ENCODE data around the gene ZMYND8.
"Not testable (repeated sequence)": the region's sequence is repeated elsewhere in the genome, so short reads cannot be mapped to it uniquely, and the experiment has no call there.

ZMYND8 gene

DNA sequence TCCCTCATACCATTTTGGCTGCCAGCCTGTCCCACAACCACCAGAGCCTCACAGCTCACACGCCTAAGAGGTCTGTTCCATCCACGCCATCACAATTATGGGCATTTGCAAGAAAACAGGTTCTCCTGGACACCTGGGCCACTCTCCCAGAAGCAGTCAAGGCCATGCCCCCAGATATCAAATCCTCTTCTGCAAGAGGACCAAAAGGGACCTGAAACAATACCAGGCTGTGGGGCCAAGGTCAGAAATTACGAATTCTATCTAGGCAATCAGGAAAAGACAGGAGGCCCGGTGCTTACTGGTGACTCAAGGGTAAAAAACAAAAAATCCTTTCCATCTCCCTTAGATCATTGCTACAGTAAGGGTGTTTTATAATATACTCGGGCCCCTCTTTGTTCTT is 69.8 kb downstream of the ZMYND8 start:
- no peak for DNase-seq (ENCODE audit: low read depth, low spot score)

GRCh38 chr20:47285189-47285588 is 71.3 kb downstream of the ZMYND8 start:
- no peak for DNase-seq (ENCODE audit: low read depth, low spot score)

DNA sequence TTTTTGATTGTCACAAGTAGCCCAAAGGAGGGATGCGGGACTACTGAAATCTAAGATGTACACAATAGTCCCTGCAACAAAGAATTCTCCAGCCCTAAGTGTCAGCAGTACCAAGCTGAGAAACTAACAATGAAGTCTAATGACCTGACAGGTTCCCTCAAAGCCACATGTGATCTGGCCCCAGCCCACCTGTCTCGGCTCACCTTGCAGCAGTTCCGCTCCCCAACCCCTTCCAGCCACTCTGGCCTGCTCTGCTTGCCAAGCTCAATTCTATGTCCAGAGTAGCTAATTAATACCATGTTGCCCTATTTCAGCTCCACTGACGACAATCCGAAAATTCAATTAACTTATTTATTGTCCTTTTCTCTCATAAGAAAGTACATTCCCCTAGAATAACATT is 72.1 kb downstream of the ZMYND8 start:
- DNase-seq (ENCODE audit: low read depth, low spot score): no peak

DNA sequence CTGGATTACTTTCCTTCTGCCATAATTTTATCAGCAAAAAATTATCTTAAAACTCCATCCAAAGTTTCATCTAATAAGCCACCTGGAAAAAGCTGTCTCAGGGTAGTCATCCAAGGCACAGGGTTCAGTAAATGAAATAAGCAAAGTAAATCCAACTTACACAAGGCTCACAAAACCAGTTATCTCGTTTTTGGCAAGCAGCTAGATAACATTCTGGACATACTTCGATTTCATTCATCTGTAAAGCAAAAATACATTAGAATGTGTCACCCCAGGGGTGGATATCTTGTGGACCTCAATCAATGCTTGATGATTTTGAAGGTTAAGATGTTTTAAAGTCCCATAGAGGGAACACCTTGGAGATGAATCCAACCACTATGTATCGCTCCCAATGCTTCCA is 73.1 kb downstream of the ZMYND8 start:
- DNase-seq (ENCODE audit: low read depth, low spot score): no peak

DNA sequence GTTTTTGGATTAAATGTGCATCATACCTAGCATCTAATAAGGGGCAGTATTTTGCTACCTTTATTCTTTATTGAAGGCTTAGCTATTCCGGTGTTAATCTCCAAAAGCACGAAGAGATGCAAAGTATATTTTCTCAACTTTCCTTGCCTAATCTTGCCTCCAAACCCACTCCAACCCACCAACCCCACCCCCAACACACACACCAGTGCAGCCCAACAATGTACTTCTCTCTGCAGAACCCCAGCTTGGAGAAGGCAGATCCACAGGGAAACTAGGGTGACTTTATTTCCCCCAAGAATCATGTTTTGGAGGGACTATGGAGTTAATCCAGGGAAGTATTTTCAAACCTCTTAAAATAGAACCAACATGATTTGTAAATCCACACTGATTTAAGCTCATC is 73.6 kb downstream of the ZMYND8 start:
- no peak for DNase-seq (ENCODE audit: low read depth, low spot score)

- no peak for DNase-seq (ENCODE audit: low read depth, low spot score)
Measured at GRCh38 chr20:47281376-47281775, 75.1 kb downstream of the ZMYND8 start.

DNA sequence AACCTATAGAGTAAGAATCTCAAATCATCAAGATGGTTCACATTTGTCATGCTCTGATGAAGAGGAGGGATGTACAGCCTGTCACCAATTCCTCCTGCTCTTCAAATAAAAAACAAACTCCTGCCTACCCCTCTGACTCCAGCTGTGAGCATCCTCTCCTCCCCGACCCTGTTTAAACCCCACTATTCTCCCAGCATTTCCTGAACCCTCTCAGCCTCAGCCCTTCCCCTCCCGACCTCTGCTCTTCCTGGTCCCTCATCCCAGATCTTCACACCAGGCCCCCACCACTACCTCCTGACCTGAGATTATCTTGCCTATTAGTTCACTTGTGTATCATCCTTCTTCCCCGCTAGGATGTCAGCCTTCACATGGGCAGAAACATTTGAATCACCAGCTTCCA is 75.8 kb downstream of the ZMYND8 start:
- no peak for DNase-seq (ENCODE audit: low read depth, low spot score)

GRCh38 chr20:47280228-47280627 is 76.3 kb downstream of the ZMYND8 start:
- no peak for DNase-seq (ENCODE audit: low read depth, low spot score)

DNA sequence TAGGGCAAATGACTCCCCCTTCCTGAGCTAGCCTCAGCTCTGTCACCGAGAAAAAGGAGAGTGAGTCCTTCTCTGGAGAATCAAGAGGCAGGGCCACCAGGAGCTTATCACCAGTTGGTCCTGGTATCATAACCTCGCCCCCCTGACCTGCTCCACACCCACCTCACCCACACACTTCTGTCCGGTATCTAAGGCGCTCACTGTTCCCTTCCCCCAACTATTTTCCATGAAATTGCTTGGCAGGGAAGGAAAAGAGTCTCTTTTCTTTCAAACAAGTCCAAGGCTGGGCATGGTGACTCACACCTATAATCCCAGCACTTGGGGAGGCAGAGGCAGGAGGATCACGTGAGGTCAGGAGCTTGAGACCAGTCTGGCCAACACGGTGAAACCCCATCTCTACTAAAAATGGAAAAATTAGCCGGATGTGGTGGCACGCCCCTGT is 77.6 kb downstream of the ZMYND8 start:
- no peak for DNase-seq (ENCODE audit: low read depth, low spot score)

DNA sequence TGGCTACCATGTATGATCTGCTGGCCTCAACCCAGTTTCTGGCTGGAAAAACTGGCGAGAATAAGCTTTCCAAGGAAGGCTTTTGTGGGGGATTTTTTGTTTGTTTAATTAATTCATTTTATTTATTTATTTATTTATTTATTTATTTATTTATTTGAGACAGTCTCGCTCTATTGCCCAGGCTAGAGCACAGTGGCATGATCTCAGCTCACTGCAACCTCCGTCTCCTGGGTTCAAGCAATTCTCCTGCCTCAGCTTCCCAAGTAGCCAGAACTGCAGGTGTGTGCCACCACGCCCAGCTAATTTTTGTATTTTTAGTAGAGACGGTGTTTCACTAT is 79.0 kb downstream of the ZMYND8 start:
- not testable (repeated sequence) for DNase-seq (ENCODE audit: low read depth, low spot score)

GRCh38 chr20:47276851-47277534 is 79.5 kb downstream of the ZMYND8 start:
- no peak for DNase-seq (ENCODE audit: low read depth, low spot score)

- DNase-seq (ENCODE audit: low read depth, low spot score): no peak
Measured at GRCh38 chr20:47276251-47276650, 80.2 kb downstream of the ZMYND8 start.

GRCh38 chr20:47275548-47275947 is 81.0 kb downstream of the ZMYND8 start:
- no peak for DNase-seq (ENCODE audit: low read depth, low spot score)

DNA sequence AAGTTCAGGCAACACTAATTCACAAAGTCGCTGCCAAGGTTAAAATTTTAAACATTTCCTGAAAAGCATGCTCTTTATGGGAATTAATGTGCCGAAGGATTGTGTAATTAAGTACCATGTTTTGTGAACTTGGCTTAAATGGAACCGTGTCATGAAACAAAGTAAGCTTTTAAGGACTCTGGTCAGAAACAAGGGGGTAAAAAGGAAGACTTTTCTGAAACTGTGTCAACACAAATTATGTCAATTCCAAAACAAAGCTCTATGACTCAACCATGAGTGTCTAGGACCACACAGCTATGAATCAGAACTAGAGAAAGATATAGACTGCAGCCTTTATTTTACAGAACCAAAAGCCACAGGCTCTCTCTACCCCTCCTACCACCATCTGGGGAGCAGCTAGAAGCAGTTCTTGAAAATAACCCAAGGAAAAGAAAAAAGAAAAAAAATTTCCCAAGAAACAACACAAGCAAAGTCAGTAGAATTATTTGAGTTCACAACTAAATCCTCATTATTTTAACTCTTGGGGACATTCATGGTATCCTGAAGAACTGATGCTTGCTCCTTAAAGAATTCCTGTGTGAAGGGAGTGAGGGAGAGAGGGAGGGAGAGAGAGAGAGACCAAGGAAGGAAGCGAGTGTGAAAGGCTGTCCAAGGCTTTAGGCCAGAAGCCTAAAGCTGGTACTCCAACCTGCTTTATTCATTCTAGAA is 81.9 kb downstream of the ZMYND8 start:
- no peak for DNase-seq (ENCODE audit: low read depth, low spot score)

DNA sequence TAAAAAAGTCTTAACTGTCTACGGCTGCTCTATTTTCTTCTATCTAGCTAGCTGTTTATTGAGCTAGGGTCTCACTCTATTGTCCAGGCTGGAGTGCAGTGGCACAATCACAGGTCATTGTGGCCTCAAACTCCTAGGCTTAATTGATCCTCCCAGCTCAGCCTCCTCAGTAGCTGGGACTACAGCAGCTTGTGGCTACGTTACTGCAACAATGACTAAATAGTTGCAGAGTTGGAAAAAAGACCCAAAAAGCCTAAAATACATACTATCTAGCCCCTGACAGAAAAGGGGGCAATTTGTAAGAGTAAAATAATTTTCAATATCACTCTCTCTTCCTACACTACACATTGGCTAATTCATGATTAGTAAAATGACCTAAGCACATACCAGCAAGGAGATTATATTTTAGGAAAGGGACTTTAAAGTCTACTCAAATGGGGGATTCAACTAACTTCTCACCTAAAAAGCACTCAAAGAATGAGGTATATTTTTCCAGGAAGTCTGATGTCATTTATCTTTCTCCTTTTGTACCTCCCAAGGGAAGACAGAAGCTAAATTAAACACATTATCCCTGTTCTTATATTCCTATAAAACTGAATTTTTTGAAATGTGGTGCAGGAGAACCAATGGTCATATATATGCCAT is 82.8 kb downstream of the ZMYND8 start:
- no peak for DNase-seq (ENCODE audit: low read depth, low spot score)

GRCh38 chr20:47272893-47273590 is 83.5 kb downstream of the ZMYND8 start:
- DNase-seq (ENCODE audit: low read depth, low spot score): peak; percentile 22

DNA sequence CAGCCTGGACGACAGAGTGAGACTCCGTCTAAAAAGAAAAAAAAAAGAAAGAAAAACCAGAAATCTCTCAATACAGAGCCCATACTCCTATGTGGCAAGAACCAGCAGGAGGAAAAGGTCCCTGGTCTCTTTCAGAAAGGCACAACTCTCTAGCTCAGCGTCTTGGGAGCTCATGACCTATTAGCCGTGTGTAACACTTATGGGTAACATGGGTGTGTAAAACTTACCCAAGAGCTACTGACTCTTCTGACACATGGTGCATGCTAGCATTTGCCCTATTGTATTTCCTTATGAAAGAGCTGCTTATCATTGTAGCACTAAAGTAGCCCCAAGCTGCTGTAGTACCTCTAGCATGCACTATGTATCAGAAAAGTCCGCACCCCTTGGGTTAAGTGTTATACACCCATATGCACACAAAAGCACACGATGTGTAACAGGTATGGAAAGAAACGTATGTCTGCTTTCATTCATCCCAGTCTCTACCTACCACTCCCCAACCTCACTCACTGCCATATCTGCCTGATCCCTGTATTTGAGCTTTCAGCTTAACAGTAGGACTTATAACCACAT is 85.4 kb downstream of the ZMYND8 start:
- no peak for DNase-seq (ENCODE audit: low read depth, low spot score)

DNA sequence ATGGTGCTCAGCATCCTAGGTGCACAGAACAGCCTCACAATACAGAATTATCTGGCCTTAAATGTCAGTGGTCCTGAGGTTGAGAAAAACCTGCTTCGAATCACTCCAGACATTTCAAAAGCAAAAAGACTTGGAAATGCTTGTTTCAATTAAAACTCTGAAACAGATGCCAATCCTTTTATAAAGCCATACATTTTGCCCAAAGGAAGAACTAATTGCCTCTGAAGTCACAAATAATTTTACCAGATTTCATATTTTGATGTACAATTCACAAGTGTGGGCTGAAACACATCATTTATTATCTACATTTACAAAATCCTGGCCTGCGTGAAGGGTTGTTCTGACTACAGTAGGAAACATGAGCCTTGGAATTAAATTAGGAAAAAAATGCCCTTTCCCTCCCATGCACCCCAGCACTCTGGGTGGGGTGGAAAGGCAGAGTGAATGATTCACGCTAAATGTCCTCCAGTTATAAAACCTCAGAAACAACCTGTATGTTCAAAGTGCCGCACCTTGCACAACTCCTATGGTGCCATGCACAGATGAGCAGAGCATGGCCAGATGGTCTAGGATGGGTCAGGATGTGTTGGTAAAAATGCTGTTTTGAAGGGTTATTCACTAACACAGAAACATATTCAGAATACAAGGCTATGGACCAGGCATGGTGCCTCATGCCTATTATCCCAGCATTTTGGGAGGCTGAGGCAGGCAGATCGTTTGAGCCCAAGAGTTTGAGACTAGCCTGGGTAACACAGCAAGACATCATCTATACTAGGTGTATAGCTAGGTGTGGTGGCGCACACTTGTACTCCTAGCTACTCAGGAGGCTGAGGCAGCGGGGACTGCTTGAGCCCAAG is 87.0 kb downstream of the ZMYND8 start:
- no peak for DNase-seq (ENCODE audit: low read depth, low spot score)

DNA sequence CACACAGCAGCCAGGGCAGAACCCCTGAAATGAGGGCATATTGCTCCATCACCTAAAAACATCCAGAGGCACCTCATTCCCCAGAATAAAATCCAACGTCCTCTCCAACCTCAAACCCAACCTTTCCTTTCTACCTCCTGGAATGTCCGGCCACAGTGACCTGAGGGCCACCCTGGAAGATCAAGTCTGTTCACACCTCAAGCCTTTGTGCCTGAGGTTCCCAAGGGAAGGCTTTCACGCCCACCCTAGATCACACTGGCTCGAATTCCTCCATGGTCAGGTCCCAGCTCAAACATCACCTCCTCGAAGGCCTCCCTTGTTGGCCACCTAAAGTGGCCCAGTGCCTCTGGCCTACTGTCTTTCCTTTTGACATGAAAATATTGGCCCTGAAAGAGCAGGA is 88.9 kb downstream of the ZMYND8 start:
- no peak for DNase-seq (ENCODE audit: low read depth, low spot score)

GRCh38 chr20:47266847-47267515 is 89.5 kb downstream of the ZMYND8 start:
- DNase-seq (ENCODE audit: low read depth, low spot score): no peak

DNA sequence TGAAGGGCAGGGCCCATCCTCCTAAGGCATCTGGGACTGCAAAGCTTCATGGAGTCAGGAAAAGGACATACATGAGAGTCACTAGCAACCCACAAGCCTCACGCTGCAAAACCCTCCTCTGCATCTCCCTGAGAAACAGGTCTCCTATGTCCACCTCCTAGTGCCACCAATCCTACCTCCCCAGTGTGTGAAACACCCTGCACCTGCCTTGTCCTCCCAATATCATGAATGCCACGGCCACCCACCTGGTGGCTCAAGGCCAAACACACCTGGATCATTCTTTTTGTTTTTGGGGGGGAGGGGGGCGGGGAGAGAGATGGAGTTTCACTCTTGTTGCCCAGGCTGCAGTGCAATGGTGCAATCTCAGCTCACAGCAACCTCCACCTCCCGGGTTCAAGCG is 90.5 kb downstream of the ZMYND8 start:
- DNase-seq (ENCODE audit: low read depth, low spot score): no peak
